Glutamatergic neuron (in vitro differentiated cells): ENCODE data around the gene ZNF557. TPM values are rescaled to one million over a fixed set of nuclear protein-coding genes. Genes with fewer than 3 reads are reported as not detected.
"Not testable (repeated sequence)": the region's sequence is repeated elsewhere in the genome, so short reads cannot be mapped to it uniquely, and the experiment has no call there.

Experiments
- DNase-seq: peaks from one replicate; pipeline ENCODE4 v3.0.0; 2022
- H3K27ac Mint-ChIP-seq: one replicate; pipeline ENCODE4 v1.8.0; 2020; ENCODE audit warnings: mild to moderate bottlenecking, mixed read lengths, inconsistent platforms; ENCODE audit not compliant: unreplicated experiment
- H3K27me3 Mint-ChIP-seq: one replicate; pipeline ENCODE4 v1.8.0; 2020; ENCODE audit warnings: mild to moderate bottlenecking, moderate library complexity, mixed read lengths, inconsistent platforms; ENCODE audit not compliant: unreplicated experiment
- H3K36me3 Mint-ChIP-seq: one replicate; pipeline ENCODE4 v1.8.0; 2020; ENCODE audit warnings: mild to moderate bottlenecking, mixed read lengths, inconsistent platforms; ENCODE audit not compliant: unreplicated experiment
- H3K4me1 Mint-ChIP-seq: one replicate; pipeline ENCODE4 v1.8.0; 2020; ENCODE audit warnings: mild to moderate bottlenecking, low read depth, mixed read lengths, inconsistent platforms; ENCODE audit not compliant: unreplicated experiment
- H3K4me3 Mint-ChIP-seq: one replicate; pipeline ENCODE4 v1.8.0; 2020; ENCODE audit warnings: mild to moderate bottlenecking, mixed read lengths, inconsistent platforms; ENCODE audit not compliant: unreplicated experiment
- H3K9me3 Mint-ChIP-seq: one replicate; pipeline ENCODE4 v1.8.0; 2020; ENCODE audit warnings: mild to moderate bottlenecking, moderate library complexity, mixed read lengths, inconsistent platforms; ENCODE audit not compliant: unreplicated experiment
- CTCF ChIP-seq: fragments of 200-600 bp; sonication (generic); IDR thresholded peaks from one replicate; pipeline ENCODE4 v1.5.0; 2021; ENCODE audit not compliant: partially characterized antibody, unreplicated experiment
- total RNA-seq: library from RNA; stranded (reverse); fragmentation: NEBNext Ultra II Directional; extraction: Animal tissue kit (Norgen Biotek cat#: 25700); gene quantifications from one replicate; pipeline ENCODE4 v1.2.1, GENCODE V29; 2021; ENCODE audit not compliant: unreplicated experiment

Gene ZNF557
- total RNA-seq, 1 donor from 2014 or later: 13.7 TPM

DNA sequence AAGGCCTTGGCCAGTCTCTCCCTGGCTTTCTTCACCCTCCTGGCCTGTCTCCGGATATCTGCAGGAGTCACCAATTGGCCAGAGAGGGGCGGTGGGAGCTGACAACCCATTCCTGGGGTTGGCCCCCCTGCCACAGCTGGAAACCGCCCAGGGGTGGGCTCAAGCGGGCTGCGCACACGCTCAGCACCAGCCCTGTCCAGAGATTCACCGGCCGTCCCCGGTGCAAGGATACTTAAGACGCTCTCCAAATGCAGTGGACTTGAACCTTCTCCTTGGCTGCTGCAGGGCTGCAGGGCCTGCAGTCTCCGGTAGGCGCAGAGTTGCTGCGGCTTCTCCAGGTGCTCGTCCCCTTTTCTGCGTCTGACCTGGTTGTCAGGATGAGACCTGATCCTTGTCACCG lies 13.1 kb upstream of the ZNF557 start:
- H3K4me1 Mint-ChIP-seq, H3K4me3 Mint-ChIP-seq, H3K27ac Mint-ChIP-seq, DNase-seq, H3K36me3 Mint-ChIP-seq, H3K27me3 Mint-ChIP-seq, H3K9me3 Mint-ChIP-seq: not testable (repeated sequence)

GRCh38 chr19:7058576-7058975 lies 10.9 kb upstream of the ZNF557 start, which contains the start of gene MBD3L3:
MBD3L3 (minus strand) TSS chr19:7058676; CDS start chr19:7058605, 71 bp downstream.
- H3K27ac Mint-ChIP-seq, H3K9me3 Mint-ChIP-seq, H3K4me3 Mint-ChIP-seq, H3K27me3 Mint-ChIP-seq, DNase-seq, H3K4me1 Mint-ChIP-seq, H3K36me3 Mint-ChIP-seq: not testable (repeated sequence)

GRCh38 chr19:7059977-7060376 lies 9.5 kb upstream of the ZNF557 start:
- H3K4me3 Mint-ChIP-seq, H3K9me3 Mint-ChIP-seq, H3K27me3 Mint-ChIP-seq, H3K36me3 Mint-ChIP-seq, H3K27ac Mint-ChIP-seq, H3K4me1 Mint-ChIP-seq, DNase-seq: not testable (repeated sequence)

DNA sequence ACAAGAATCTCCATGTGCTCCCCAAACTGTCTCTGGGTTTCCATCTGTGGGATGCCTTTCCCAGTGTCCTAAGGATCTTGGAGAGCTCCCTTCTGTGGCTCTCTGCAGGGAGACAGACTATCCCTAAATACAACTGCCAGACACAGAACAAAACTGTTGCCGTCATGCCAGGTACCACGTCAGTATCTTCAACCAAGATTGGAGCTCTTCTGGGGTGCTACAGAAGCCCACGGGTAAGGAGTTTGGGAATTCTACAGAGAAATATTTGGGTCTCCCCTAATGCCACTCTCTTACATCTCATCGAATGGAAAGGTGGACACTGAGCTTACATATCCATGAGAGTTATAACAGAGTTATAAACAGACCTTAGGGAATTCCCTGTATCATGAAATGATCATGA lies 6.2 kb upstream of the ZNF557 start:
- no peak overlapping the region for H3K27ac Mint-ChIP-seq
- H3K9me3 Mint-ChIP-seq: peaks cover 1% of the 10 kb centered on the region
- TF ChIP-seq CTCF: no peak
- H3K27me3 Mint-ChIP-seq: no peaks in the 10 kb centered on the region
- DNase-seq: no peak
- H3K4me1 Mint-ChIP-seq: no peaks in the 10 kb centered on the region
- H3K36me3 Mint-ChIP-seq: no peaks in the 10 kb centered on the region
- no peak overlapping the region for H3K4me3 Mint-ChIP-seq

DNA sequence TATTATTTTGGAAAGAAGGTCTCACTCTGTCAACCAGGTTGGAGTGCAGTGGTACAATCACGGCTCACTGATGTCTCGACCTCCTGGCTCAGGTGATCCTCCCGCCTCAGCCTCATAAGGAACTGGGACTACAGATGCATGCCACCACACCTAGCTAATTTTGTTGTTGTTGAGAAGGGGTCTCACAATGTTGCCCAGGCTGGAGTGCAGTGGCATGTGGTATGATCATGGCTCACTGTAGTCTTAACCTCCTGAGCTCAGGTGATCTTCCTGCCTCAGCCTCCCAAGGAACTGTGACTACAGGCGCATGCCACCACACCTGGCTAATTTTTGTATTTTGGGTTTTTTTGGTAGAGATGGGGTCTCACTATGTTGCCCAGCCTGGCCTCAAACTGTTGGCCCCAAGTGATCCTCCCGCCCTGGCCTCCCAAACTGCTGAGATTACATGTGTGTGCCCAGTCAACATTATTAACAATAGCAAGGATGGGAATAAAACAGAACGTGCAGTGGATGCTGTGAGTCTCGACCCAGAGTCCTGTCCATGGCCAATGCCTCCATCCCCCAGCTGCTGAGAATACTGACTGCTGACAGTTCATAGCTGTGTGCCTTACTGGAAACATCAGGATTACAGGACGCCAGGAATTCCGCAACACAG lies 5.6 kb upstream of the ZNF557 start:
- Mint-ChIP-seq H3K4me1 (no peaks in the 10 kb centered on the region), H3K4me3 (no peak overlapping the region), H3K36me3 (peaks cover 2% of the 10 kb centered on the region), H3K27ac (no peak overlapping the region), H3K27me3 (peaks cover under 1% of the 10 kb centered on the region), H3K9me3 (peaks cover 3% of the 10 kb centered on the region)
- no peak for DNase-seq
- TF ChIP-seq CTCF: no peak

DNA sequence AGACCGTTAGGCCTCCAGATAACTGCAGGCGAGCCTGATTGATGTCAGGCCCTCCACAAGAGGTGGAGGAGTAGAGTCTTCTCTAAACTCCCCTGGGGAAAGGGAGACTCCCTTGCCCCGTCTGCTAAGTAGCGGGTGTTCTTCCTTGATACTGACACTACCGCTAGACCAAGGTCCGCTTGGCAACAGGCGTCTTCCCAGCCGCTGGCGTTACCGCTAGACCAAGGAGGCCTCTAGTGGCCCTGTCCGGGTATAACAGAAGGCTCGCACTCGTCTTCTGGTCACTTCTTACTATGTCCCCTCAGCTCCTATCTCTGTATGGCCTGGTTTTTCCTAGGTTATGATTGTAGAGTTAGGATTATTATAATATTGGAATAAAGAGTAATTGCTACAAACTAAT lies 2.4 kb upstream of the ZNF557 start:
- DNase-seq: peak; percentile 31
- not testable (repeated sequence) for H3K4me3 Mint-ChIP-seq, H3K36me3 Mint-ChIP-seq, H3K9me3 Mint-ChIP-seq, H3K27ac Mint-ChIP-seq, H3K27me3 Mint-ChIP-seq, H3K4me1 Mint-ChIP-seq

DNA sequence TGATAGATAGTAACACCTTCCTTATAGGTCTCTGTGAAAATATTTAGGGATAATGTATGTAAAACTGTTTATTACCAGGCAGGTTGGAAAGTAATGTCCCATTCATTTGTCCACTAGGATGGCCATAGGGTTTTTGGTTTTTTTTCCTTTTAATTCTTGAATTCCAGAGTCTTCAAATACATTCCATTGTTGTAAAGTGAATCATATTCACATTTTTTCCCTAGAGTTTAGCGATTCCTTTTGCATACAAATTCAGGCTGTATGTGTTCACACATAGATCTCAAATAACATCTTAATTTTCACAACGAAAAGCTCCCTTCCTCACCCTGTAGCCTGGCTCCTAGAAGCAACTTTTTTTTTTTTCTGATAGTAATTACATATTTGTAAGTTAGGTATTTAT lies 1.8 kb upstream of the ZNF557 start:
- Mint-ChIP-seq H3K4me3 (no peak overlapping the region), H3K9me3 (peaks cover 5% of the 10 kb centered on the region), H3K27me3 (peaks cover 2% of the 10 kb centered on the region), H3K4me1 (no peaks in the 10 kb centered on the region), H3K36me3 (peaks cover 10% of the 10 kb centered on the region), H3K27ac (no peak overlapping the region)
- DNase-seq: no peak
- TF ChIP-seq CTCF: no peak
